HG03469 (cell line): ENCODE measurements around the gene RBMS3.

Source experiments
- ATAC-seq: cut with Tn5 transposase; IDR thresholded peaks from one replicate; pipeline ENCODE4 v1.9.1; 2021; ENCODE audit warnings: mild to moderate bottlenecking, moderate library complexity, moderate number of reproducible peaks; ENCODE audit not compliant: unreplicated experiment

The RBMS3 gene

DNA sequence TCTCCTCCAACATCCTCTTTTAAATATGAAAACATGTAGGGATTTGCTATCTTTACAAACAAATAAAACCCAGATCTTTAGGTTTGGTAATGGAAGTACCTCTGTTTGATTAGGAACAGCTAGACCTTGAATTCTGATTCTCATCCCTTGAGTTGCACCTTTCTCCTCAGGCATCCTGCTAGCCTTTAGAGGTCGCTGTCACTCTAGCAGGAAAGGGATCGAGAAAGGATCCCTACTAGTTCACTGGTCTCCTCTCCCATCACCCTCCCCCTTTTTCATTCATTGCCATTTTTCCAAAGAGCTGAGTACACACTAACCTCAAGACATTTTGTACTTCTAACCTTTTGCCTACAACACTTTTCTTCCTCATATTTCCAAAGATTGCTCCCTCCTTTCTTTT lies 569.8 kb downstream of the RBMS3 start:
- no peak for ATAC-seq

DNA sequence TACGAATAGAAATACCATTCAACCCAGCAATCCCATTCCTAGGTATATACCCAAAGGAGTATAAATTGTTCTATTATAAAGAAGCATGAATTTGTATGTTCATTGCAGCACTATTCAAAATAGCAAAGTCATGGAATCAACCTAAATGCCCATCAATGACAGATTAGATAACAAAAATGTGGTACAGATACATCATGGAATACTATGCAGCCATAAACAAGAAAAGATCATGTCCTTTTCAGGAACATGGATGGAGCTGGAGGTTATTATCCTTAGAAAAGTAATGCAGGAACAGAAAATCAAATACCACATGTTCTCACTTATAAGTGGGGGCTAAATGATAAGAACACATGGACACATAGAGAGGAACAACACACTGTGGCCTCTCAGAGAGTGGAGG lies 571.9 kb downstream of the RBMS3 start:
- no peak for ATAC-seq

GRCh38 chr3:29853841-29854397 lies 573.0 kb downstream of the RBMS3 start:
- no peak for ATAC-seq

DNA sequence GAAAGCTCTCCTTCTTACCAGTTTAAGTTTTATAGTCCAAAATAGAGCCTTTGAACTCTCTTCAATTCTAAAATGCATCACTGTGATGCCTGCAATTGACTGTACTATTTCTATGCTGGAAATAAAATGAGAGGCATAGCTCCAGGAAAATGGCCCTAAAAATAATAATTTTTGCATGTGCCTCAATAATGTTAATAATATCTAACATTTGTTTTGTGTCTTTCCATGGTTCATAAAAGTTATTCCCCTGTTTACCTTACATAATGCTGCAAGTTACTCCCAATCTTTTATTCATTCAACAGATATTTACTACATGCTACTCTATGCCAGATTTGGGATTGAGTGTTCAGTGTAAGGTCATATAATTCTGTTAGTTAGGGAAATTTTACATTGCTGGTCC lies 574.0 kb downstream of the RBMS3 start:
- no peak for ATAC-seq

- no peak for ATAC-seq
Observed at GRCh38 chr3:29859726-29860270, 578.9 kb downstream of the RBMS3 start.

- no peak for ATAC-seq
Observed at GRCh38 chr3:29864809-29865208, 583.9 kb downstream of the RBMS3 start.

DNA sequence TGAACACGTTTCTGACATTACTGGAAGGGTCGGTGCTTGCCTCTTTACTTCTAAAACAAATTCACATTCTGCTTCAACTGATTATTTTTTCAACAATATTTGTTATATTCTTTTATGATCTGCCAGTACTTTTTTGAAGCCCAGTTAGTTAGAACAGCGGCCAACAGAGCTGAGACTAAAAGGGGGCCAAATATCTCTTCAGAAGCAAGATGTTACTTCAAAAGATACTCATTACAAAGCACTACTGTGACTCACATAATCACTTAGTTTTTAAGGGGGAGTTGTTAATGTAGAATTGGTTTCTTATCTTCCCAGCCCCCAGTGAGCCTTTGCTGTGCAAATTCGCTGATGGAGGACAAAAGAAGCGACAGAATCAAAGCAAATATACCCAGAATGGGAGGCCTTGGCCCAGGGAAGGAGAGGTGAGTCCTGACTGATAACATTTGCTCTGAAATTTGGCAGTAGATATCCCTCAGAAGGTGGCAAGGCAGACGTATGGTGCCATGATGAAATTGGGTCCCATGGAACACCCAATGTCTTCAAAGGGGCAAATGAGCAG lies 587.8 kb downstream of the RBMS3 start:
- no peak for ATAC-seq

GRCh38 chr3:29870136-29870535 lies 589.3 kb downstream of the RBMS3 start:
- ATAC-seq = no peak

GRCh38 chr3:29871087-29871486 lies 590.2 kb downstream of the RBMS3 start:
- no peak for ATAC-seq

DNA sequence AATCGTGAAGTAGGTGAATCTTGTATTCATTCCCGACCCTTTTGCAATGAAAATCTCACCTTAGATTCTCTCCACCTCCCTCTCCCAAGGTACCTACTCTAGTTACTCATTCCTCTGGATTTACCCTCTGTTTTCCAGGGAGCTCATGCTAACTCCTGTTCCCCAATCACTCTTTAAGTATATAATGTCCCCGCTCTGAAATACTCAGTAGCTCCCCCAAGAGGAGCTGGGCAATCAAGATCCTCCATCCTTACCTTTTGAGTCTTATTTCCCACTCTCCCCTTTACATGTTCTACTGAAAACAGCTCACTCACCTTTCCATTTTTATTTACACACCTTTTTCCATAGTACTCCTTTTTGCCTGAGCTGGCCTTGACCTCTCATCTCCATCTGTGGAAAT lies 599.9 kb downstream of the RBMS3 start:
- no peak for ATAC-seq

DNA sequence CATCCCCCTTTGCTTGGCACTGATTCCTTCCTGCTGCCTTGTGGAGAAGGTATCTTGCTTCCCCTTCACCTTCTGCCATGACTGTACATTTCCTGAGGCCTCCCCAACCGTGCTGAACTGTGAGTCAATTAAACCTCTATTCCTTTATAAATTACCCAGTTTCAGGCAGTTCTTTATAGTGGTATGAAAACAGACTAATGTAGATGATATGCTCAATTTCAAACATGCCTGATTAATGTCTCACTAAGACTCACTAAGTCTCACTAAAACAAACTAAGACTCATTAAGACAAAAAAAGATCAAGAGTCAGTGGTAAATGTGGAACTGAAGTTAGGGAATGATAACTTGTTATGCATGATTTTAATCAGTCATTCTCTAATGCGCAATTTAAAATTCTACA lies 606.6 kb downstream of the RBMS3 start:
- no peak for ATAC-seq

GRCh38 chr3:29889215-29889614 lies 608.3 kb downstream of the RBMS3 start:
- ATAC-seq = no peak

GRCh38 chr3:29890801-29891200 lies 609.9 kb downstream of the RBMS3 start:
- no peak for ATAC-seq

- ATAC-seq = no peak
Observed at GRCh38 chr3:29892976-29893554, 612.2 kb downstream of the RBMS3 start.

DNA sequence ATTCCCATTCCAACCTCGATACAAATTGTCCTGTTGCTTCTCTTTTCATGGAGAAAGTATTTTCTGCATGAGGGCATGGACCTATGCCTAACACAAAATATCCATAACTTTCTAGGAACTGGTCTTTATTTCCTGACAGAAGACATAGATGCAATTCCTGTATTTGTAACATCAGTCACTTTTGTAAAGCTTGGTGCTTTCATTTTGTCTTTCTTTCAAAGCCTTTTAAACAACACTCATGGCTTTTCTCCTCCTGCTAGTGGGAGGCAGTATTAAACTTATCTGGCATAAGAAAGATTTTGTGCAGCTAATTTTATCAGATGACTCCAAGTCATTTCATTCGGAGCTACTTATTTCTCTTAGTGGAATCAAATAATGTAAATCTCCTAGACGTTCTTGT lies 616.0 kb downstream of the RBMS3 start:
- no peak for ATAC-seq

- ATAC-seq = no peak
Observed at GRCh38 chr3:29898171-29898965, 617.5 kb downstream of the RBMS3 start.

- ATAC-seq = no peak
Observed at GRCh38 chr3:29899021-29899420, 618.1 kb downstream of the RBMS3 start.

GRCh38 chr3:29901097-29901496 lies 620.2 kb downstream of the RBMS3 start:
- ATAC-seq = no peak

- no peak for ATAC-seq
Observed at GRCh38 chr3:29903600-29903999, 622.7 kb downstream of the RBMS3 start.

- no peak for ATAC-seq
Observed at GRCh38 chr3:29906906-29907305, 626.0 kb downstream of the RBMS3 start.

- no peak for ATAC-seq
Observed at GRCh38 chr3:29912600-29913288, 631.9 kb downstream of the RBMS3 start.
